ENCODE results near the gene PSMD1.

Gene PSMD1

GRCh38 chr2:231117922-231118613 is 61.4 kb downstream of the PSMD1 start:
- no peak overlapping the region for H3K4me3 ChIP-seq (ENCODE audit: low read depth in 1 of 2, low read length in 2 of 2)
- no peak for DNase-seq
- H3K36me3 ChIP-seq (ENCODE audit: insufficient read depth, low read length): peaks cover 17% of the 10 kb centered on the region; the same call in 1 of the 2 replicates

GRCh38 chr2:231118614-231118942 is 61.9 kb downstream of the PSMD1 start:
- TF ChIP-seq EZH2 (IDR thresholded peaks at IDR 0.05; ENCODE audit: borderline replicate concordance, low read depth, low read length, severe bottlenecking): no peak
- no peak for TF ChIP-seq CTCF (IDR thresholded peaks at IDR 0.05; ENCODE audit: borderline replicate concordance, extremely low read depth, low read length, poor library complexity, severe bottlenecking)
- H3K27ac ChIP-seq (ENCODE audit: low read length): no peak overlapping the region
- H3K4me3 ChIP-seq (ENCODE audit: low read depth in 1 of 2, low read length in 2 of 2): no peak overlapping the region
- H3K36me3 ChIP-seq (ENCODE audit: insufficient read depth, low read length): peaks cover 18% of the 10 kb centered on the region
- H3K79me2 ChIP-seq (ENCODE audit: insufficient read depth, low read length): peaks cover 10% of the 10 kb centered on the region
- H2AFZ ChIP-seq (ENCODE audit: low read depth, low read length): no peak overlapping the region
- DNase-seq (no peak), ATAC-seq (ENCODE audit: insufficient read depth, low read depth) (no peak)
- H4K20me1 ChIP-seq (ENCODE audit: insufficient read depth, low read length): peaks cover 3% of the 10 kb centered on the region; the same call in 1 of the 2 replicates
- H3K9ac ChIP-seq (ENCODE audit: low read depth, low read length): no peak overlapping the region
- H3K27me3 ChIP-seq (ENCODE audit: insufficient read depth, low read length, poor library complexity): no peaks in the 10 kb centered on the region
- no peak overlapping the region for H3K4me2 ChIP-seq (ENCODE audit: insufficient read depth, low read length)
- H3K9me3 ChIP-seq (ENCODE audit: insufficient read depth, low read length, severe bottlenecking): no peaks in the 10 kb centered on the region
- H3K4me1 ChIP-seq (ENCODE audit: insufficient read depth, low read length): no peaks in the 10 kb centered on the region

More at GRCh38 chr2:231117922-231118613, 61.4 kb downstream of the PSMD1 start:
- Histone ChIP-seq H4K20me1 (ENCODE audit: insufficient read depth, low read length) (no peaks in the 10 kb centered on the region; the same call in 1 of the 2 replicates), H3K4me2 (ENCODE audit: insufficient read depth, low read length) (no peak overlapping the region), H3K27ac (ENCODE audit: low read length) (no peak overlapping the region), H3K9me3 (ENCODE audit: insufficient read depth, low read length, severe bottlenecking) (no peaks in the 10 kb centered on the region), H3K79me2 (ENCODE audit: insufficient read depth, low read length) (peaks cover 5% of the 10 kb centered on the region), H3K9ac (ENCODE audit: low read depth, low read length) (no peak overlapping the region), H3K4me1 (ENCODE audit: insufficient read depth, low read length) (no peaks in the 10 kb centered on the region), H2AFZ (ENCODE audit: low read depth, low read length) (no peak overlapping the region), H3K27me3 (ENCODE audit: insufficient read depth, low read length, poor library complexity) (no peaks in the 10 kb centered on the region)
- no peak for ATAC-seq (ENCODE audit: insufficient read depth, low read depth)
- TF ChIP-seq EZH2 (IDR thresholded peaks at IDR 0.05; ENCODE audit: borderline replicate concordance, low read depth, low read length, severe bottlenecking) (no peak), CTCF (IDR thresholded peaks at IDR 0.05; ENCODE audit: borderline replicate concordance, extremely low read depth, low read length, poor library complexity, severe bottlenecking) (no peak)

- H3K4me1 ChIP-seq (ENCODE audit: insufficient read depth, low read length): no peaks in the 10 kb centered on the region
- H3K4me3 ChIP-seq (ENCODE audit: low read depth in 1 of 2, low read length in 2 of 2): no peak overlapping the region
- H3K36me3 ChIP-seq (ENCODE audit: insufficient read depth, low read length): peaks cover 16% of the 10 kb centered on the region
- no peak overlapping the region for H3K27ac ChIP-seq (ENCODE audit: low read length)
- ATAC-seq (ENCODE audit: insufficient read depth, low read depth) (no peak), DNase-seq (no peak)
- no peaks in the 10 kb centered on the region for H3K9me3 ChIP-seq (ENCODE audit: insufficient read depth, low read length, severe bottlenecking)
- no peaks in the 10 kb centered on the region for H3K27me3 ChIP-seq (ENCODE audit: insufficient read depth, low read length, poor library complexity)
- peaks cover 22% of the 10 kb centered on the region for H3K79me2 ChIP-seq (ENCODE audit: insufficient read depth, low read length)
- TF ChIP-seq EZH2 (IDR thresholded peaks at IDR 0.05; ENCODE audit: borderline replicate concordance, low read depth, low read length, severe bottlenecking) (no peak), CTCF (IDR thresholded peaks at IDR 0.05; ENCODE audit: borderline replicate concordance, extremely low read depth, low read length, poor library complexity, severe bottlenecking) (no peak)
- no peak overlapping the region for H3K4me2 ChIP-seq (ENCODE audit: insufficient read depth, low read length)
- no peak overlapping the region for H3K9ac ChIP-seq (ENCODE audit: low read depth, low read length)
- H2AFZ ChIP-seq (ENCODE audit: low read depth, low read length): no peak overlapping the region
- peaks cover 7% of the 10 kb centered on the region; the same call in 1 of the 2 replicates for H4K20me1 ChIP-seq (ENCODE audit: insufficient read depth, low read length)
Observed at GRCh38 chr2:231123362-231123898, 66.8 kb downstream of the PSMD1 start.

Measured in DND-41 (cell line).